GDM1 (cell line): ENCODE measurements around the gene LLGL1.

ENCODE experiments used
- DNase-seq: peaks from one replicate; lab custom pipeline; 2025; lab: John Stamatoyannopoulos, UW

Gene LLGL1

DNA sequence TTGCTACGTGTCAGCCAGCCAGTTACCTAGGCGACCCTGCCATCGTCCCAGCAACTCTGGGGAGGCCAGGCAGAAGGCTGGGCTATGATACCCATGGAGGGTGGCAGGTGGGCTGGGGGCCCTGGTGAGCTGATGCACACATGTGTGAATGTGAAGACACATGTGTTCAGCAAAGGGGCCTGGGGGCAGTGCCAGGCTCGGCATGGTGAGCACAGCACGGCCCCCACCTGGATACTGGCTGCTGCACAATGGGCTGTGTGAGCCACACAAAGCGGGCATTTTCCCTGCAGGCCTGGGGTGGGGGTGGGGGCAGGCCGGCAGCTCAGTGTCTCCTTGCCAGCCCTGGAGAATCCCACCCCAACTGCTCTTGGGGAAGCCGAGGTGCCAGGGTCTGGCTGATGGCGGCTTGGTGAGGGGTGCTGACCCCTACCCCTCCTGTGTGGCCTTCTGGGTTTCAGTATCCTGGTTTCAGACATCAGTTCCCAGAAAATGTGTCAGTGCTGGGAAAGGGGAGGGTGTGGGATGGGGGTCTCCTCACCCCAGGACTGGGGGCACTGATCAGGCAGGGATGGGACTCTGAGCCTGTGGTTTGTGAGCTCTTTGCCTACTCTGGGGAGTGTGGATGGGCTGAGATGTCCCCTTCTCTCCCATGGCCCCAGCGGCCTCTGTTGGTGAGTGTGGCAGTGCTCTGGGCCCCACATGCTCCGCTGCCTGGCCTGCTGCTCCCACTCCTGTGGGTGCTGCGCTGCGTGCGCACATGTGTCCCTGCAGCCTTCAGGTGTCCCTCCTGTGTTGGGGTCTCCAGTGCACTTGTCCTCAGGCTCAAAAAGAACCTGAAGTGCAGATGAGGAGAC is 5.1 kb downstream of the LLGL1 start:
- no peak for DNase-seq

GRCh38 chr17:18231164-18231563 is 5.7 kb downstream of the LLGL1 start:
- DNase-seq = no peak

- no peak for DNase-seq
Measured at GRCh38 chr17:18233803-18234518, 8.5 kb downstream of the LLGL1 start.

- no peak for DNase-seq
Measured at GRCh38 chr17:18234853-18235380, 9.5 kb downstream of the LLGL1 start.

GRCh38 chr17:18235743-18236256 is 10.4 kb downstream of the LLGL1 start:
- DNase-seq = no peak

- DNase-seq = no peak
Measured at GRCh38 chr17:18236494-18236893, 11.1 kb downstream of the LLGL1 start.

DNA sequence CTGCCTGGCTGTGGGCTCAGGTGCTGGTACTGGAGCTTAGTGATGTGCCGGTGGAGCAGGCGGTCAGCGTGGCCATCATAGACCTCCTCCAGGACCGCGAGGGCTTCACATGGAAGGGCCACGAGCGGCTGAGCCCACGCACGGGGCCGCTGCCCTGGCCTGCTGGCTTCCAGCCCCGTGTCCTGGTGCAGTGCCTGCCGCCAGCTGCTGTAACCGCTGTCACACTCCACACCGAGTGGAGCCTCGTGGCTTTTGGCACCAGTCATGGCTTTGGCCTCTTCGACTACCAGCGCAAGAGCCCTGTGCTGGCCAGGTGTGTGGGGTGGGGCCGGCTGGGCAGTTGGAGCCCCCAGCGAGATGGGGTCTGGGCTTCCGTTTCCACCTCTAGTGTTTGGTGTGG is 12.0 kb downstream of the LLGL1 start:
- no peak for DNase-seq

- no peak for DNase-seq
Measured at GRCh38 chr17:18238299-18238698, 12.9 kb downstream of the LLGL1 start.

DNA sequence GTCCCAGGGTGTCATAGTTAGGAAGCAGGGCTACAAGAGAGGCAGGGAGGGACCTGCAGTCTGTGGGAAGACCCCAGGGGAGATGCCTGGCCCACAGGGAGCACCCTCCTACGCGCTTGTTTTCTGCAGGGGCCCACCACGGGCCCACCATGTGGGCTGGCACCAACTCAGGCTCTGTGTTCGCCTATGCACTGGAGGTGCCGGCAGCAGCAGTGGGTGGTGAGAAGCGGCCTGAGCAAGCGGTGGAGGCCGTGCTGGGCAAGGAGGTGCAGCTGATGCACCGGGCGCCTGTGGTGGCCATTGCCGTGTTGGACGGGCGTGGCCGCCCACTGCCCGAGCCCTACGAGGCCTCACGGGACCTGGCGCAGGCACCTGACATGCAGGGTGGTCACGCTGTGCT is 15.0 kb downstream of the LLGL1 start:
- no peak for DNase-seq

- DNase-seq = no peak
Measured at GRCh38 chr17:18241229-18241871, 15.9 kb downstream of the LLGL1 start.

DNA sequence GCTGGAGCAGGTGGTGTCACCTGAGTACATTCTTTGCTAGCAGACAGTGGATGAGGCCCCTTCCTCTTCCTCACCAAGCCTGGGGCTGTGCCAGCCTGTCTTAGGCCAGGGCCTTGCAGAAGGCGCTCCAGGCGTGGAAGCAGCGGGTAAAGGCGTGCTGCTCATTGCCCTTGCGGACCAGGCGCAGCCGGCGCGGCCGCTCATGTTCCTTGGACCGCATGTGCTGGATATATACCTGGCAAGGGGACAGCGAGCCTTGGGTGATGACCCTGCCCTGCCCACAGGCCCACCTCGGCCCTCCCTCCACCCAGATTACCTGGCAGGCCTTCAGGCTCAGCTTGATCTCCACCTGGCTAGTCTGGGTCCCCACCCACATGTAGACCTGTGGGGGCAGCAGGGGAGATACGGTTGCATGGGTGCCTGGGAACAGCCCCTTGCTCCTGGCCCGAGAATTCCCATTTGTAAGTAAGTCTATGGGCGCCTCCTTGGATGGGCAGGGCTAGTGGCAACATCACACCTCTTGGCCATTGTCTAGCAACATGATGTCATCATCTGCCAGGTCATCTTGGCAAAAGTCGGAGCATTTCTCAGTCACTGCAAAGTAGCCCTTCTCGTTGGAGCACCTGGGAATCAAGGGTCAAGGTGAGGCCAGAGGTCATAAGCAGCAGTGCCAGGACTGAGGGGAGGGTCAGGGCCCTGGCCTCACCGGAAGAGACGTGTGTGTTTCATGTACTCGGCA is 19.8 kb downstream of the LLGL1 start:
- DNase-seq = no peak

- no peak for DNase-seq
Measured at GRCh38 chr17:18246109-18246725, 20.8 kb downstream of the LLGL1 start.

- DNase-seq = no peak
Measured at GRCh38 chr17:18246880-18247612, 21.6 kb downstream of the LLGL1 start.

- no peak for DNase-seq
Measured at GRCh38 chr17:18247613-18248001, 22.2 kb downstream of the LLGL1 start.

GRCh38 chr17:18248300-18248731 is 22.9 kb downstream of the LLGL1 start:
- peak; percentile 36 for DNase-seq

DNA sequence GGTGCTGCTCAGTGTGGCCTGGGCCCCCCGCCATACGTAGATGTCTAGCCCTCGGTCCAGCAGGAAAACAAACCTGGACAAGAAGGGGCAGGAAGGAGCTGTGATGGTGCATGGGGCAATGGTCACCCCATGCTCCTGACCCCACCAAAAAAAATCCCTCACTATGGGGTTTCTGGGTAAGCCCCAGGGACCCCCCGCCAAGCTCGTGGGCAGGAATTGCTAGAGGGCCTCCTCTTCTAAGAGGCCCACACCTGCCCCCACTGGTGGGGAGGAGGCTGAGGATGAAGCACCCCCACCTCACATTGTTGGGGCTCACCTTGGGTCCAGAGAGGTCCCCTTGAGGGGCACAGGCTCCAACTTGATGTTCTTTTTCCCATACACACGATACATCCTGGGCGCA is 23.4 kb downstream of the LLGL1 start:
- no peak for DNase-seq

DNA sequence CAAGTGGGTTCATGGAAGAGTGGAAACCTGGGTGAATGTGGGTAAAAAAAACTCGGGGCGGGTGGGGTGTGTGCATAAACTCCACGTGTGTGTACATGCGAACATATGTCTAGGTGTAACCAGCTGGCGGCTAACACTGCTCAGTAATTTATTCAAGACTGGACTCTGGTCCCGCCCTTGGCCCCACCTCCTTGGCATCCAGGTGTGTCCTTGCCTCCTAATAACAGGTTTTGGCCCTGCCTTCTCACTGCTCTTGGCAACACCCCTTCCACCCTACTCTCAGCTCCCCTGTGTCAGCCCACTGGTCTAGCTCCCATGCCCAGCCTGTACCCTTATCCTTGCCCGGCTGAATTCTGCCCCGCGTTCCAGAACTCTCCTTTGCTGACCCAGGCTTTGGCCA is 24.8 kb downstream of the LLGL1 start:
- DNase-seq = no peak

DNA sequence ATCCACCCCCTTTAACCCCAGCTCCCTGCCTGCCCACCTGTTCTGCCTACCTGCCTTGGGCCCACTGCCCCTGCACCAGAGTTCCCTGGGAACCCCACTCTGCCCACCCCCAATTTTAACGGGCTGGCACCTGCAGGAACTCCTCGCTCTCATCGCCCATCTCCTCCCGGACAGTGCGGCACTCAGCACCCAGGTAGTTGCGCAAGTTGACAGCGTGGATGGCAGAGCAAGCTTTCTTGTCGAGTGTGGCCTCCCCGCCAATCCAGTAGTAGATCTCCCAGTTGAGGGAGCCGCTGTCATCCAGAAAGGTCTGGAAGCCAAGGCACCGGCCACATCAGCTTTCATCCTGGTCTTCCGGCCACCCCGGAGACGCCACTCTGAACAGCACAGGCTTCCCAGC is 25.3 kb downstream of the LLGL1 start:
- DNase-seq = no peak

DNA sequence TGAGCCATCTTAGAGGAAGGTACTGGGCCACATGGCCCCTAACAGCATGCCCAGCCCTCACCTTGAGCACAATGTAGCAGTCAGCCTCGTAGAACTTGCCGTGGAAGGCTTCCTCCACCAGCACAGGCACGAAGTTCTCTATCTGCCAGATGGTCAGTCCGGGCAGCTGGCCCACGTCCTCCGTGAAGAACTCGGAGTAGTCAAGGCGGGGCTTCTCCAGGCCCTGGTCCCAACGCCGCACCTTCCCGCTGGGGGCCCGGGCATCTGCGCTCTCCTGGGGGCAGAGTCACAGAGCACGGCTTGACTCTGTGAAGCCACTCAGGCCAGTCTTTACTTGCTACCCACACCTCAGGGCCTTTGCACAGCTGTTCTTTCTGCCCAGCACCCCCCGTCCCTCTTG is 25.8 kb downstream of the LLGL1 start:
- DNase-seq = no peak

DNA sequence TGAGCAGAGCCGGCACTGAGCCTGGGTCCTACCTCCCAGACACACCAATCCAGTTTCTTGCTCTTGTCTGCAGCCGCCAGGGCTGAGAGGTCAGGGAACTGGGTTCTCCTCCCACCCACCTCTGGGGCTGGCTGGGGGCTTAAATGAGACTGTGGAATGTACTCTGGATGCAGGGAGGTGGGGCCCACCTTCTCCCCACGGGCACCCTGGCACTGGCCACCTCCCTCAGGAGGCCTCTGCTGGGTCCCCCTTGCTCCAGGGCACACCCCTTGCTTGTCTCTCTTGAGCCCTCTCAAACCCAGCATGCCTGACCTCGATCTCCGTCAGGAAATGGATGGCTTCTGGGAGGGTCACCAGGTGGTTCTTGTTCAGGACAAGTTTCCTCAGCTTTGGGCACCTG is 26.7 kb downstream of the LLGL1 start:
- DNase-seq = no peak
